ENCODE results near the gene ART1. TPM values are rescaled to one million over a fixed set of nuclear protein-coding genes. Genes with fewer than 3 reads are reported as not detected.

The ART1 gene
- total RNA-seq, 4 donors from 2014 or later, result not detected

DNA sequence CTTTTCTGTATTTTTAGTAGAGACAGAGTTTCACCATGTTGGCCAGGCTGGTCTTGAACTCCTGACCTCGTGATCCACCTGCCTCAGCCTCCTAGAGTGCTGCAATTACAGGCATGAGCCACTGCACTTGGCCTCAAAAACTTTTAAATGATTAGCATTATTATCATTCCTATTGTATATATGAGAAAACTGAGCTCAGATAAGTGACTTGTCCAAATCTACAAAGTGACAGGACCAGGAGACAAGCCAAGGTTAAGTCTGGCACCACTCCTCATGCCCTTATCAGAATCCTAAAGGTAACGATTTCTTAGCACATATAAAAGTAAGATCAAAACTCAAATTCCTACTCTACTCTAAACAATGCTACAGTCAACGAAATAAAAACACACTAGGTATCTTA, 58.5 kb downstream of the ART1 start:
- no peak overlapping the region for H3K4me3 ChIP-seq (ENCODE audit: low read depth, poor library complexity, severe bottlenecking)
- WGBS, 2 donors, result 92 to 93% methylated on average over 3 of the region's 3 CpGs
- DNase-seq (ENCODE audit: low spot score in 2 of 2), result no peak
- TF ChIP-seq POLR2A (IDR thresholded peaks at IDR 0.05), result no peak
- TF ChIP-seq, protein P1, sequence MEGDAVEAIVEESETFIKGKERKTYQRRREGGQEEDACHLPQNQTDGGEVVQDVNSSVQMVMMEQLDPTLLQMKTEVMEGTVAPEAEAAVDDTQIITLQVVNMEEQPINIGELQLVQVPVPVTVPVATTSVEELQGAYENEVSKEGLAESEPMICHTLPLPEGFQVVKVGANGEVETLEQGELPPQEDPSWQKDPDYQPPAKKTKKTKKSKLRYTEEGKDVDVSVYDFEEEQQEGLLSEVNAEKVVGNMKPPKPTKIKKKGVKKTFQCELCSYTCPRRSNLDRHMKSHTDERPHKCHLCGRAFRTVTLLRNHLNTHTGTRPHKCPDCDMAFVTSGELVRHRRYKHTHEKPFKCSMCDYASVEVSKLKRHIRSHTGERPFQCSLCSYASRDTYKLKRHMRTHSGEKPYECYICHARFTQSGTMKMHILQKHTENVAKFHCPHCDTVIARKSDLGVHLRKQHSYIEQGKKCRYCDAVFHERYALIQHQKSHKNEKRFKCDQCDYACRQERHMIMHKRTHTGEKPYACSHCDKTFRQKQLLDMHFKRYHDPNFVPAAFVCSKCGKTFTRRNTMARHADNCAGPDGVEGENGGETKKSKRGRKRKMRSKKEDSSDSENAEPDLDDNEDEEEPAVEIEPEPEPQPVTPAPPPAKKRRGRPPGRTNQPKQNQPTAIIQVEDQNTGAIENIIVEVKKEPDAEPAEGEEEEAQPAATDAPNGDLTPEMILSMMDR (IDR thresholded peaks at IDR 0.05), result no peak
- intact Hi-C loops (cut with DNase I; ENCODE audit: low total_unique reads), result no loop called here

DNA sequence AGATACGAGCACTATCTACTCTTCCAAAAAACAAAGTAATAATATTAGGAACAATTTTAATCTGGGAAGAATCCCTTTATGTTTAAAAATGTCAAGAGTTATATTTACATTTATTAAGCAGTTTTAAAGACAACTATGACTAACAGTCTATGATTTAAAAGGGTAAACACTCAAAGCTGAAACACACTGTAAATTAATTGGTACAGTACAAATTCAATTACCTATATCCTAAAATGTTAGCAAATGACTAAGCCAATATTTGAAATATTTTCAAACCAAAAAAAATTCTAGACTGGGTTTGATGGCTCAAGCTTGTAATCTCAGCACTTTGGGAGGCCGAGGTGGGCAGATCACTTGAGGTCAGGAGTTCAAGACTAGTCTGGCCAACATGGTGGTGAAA, 62.2 kb downstream of the ART1 start:
- intact Hi-C loops (cut with DNase I; ENCODE audit: low total_unique reads), result no loop called here
- no peak overlapping the region for H3K4me3 ChIP-seq (ENCODE audit: low read depth, poor library complexity, severe bottlenecking)
- no peak for DNase-seq (ENCODE audit: low spot score in 2 of 2)
- TF ChIP-seq, protein P1 (IDR thresholded peaks at IDR 0.05), result no peak
- no peak for TF ChIP-seq POLR2A (IDR thresholded peaks at IDR 0.05)
- 96 to 97% methylated on average over 2 of the region's 2 CpGs for WGBS, 2 donors

DNA sequence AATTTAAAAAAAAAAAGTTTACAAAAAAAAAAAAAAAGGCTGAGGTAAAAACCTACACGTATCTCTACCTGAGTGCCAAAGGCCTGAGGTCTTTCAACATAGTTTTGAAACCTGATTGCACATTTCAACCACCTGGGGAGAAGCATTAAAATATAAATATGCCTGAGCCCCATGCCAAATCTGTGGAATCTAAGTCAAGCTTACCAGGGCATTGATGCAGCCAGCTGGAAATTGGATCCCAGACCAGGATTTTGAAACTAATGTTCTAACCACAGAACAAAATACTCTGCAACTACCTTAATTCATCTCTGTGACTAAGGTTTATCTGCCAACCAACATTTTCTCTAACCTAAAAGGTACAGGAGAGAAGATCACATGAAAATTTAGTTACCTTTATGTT, 65.0 kb downstream of the ART1 start:
- TF ChIP-seq, protein P1 (IDR thresholded peaks at IDR 0.05), result no peak
- no peak for TF ChIP-seq POLR2A (IDR thresholded peaks at IDR 0.05)
- no peak overlapping the region for H3K4me3 ChIP-seq (ENCODE audit: low read depth, poor library complexity, severe bottlenecking)
- 50 to 56% methylated on average over 1 of the region's 1 CpG for WGBS, 2 donors
- intact Hi-C loops (cut with DNase I; ENCODE audit: low total_unique reads), result no loop called here
- no peak for DNase-seq (ENCODE audit: low spot score in 2 of 2)

DNA sequence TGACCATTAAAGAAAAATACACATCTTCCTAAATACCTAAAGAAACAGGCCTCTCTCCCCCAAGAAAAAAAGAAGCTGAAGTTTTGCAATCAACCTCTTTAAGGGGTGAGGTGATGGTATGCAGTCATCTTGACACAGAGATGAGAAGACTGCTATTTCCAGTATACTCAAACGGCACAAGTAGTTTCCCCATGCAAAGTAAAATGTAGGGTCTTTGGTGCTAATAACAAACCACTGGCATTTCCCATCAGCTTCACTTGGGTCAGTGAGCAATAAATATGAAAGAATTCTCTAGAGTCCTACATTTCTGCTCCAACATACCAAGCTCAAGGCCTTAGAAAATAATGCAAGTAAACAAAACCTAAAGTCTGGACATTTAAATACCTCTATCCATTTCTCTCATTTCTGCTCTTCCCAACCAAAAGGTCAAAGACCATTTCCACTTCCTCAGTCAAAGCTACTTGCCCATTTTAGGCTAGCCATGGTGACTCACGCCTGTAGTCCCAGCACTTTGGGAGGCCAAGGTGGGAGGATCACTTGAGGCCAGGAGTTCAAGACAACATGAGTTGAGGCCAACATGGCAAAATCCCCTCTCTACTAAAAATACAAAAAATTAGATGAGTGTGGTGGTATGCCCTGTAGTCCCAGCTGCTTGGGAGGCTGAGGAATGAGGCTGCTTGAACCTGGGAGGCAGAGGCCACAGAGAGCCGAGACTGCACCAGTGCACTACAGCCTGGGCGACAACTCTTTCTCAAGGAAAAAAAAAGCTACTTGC, 65.7 kb downstream of the ART1 start:
- intact Hi-C loops (cut with DNase I; ENCODE audit: low total_unique reads), result no loop called here
- no peak for DNase-seq (ENCODE audit: low spot score in 2 of 2)
- TF ChIP-seq POLR2A (IDR thresholded peaks at IDR 0.05), result no peak
- TF ChIP-seq, protein P1 (IDR thresholded peaks at IDR 0.05), result no peak
- whole genome bisulfite sequencing, 2 donors, result 84 to 89% methylated on average over 4 of the region's 4 CpGs
- H3K4me3 ChIP-seq (ENCODE audit: low read depth, poor library complexity, severe bottlenecking), result no peak overlapping the region

DNA sequence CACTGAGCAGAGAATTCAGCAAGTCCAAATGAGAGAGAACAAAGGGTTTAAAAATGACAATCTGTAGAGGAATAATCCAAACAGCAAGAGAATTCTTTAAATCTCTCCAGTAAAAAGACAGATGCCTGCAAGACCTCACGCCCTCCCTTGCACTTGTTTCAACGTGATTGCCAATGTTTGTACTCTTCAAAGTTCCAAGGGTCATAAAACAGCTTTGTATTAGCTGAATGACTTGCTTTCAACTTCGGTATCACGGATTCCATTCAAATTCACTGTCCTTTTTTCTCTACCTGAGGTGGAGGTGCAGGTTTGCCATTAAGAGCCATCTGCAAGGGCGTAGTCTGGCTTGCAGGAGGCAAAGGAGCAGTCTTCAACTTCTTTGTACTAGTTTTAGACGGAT, 67.3 kb downstream of the ART1 start:
- WGBS, 2 donors, result 51 to 54% methylated on average over 6 of the region's 6 CpGs
- no peak overlapping the region for H3K4me3 ChIP-seq (ENCODE audit: low read depth, poor library complexity, severe bottlenecking)
- DNase-seq (ENCODE audit: low spot score in 2 of 2), result no peak
- intact Hi-C loops (cut with DNase I; ENCODE audit: low total_unique reads), result no loop called here
- TF ChIP-seq POLR2A (IDR thresholded peaks at IDR 0.05), result no peak
- TF ChIP-seq, protein P1 (IDR thresholded peaks at IDR 0.05), result no peak

Other genes with a start within 250 kb of the ART1 start
- gene ART5, start 3.1 kb upstream of the ART1 start, total RNA-seq, result 1 to 10 TPM in 3 of 4 donors, under 1 TPM in 1; 0.25 to 3.2 (median 2.5) TPM
- gene CHRNA10, start 26.3 kb downstream of the ART1 start, total RNA-seq, result 1 to 10 TPM in 1 of 4 donors, not detected in 3; 1.1 TPM
- 100 to 1,000 TPM in 2 of 4 donors, 10 to 100 TPM in 2; 65.4 to 220 (median 97.9) TPM for gene NUP98, start 152.4 kb downstream of the ART1 start, total RNA-seq
- gene PGAP2, start 163.4 kb downstream of the ART1 start, total RNA-seq, result 10 to 100 TPM; 45.6 to 59.6 (median 51.9) TPM
- 10 to 100 TPM; 57.0 to 75.9 (median 64.0) TPM for gene RHOG, start 195.8 kb downstream of the ART1 start, total RNA-seq
- gene STIM1, start 210.5 kb downstream of the ART1 start, total RNA-seq, result 10 to 100 TPM; 43.7 to 75.9 (median 64.9) TPM

Data from lower leg skin (tissue), 4 donors.